ENCODE data around the gene FBN2. TPM values are rescaled to one million over a fixed set of nuclear protein-coding genes. Genes with fewer than 3 reads are reported as not detected.
"Not testable (repeated sequence)": the region's sequence is repeated elsewhere in the genome, so short reads cannot be mapped to it uniquely, and the experiment has no call there.

The FBN2 gene
- total RNA-seq, 1 donor from 2014 or later: 7.7 TPM

DNA sequence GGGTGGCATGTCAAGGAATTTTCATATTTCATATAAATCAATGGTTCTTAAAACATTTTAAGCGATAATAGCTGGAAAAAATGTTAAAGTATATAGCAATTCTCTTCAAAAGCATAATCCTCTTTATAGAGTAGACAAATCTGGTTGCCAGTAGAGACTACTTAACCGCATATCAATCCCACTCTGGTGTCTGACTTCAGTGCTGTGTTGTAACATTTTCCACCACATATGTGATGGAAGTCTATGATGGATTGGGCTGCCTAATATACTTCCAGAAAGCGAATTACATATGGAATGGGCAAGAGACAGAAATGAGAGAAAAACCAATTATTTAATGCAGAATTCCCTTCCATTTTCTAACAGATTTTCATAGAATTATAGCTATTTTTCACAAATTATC is 54.3 kb downstream of the FBN2 start:
- FAIRE-seq (no peak), DNase-seq (ENCODE audit: low spot score in 2 of 2) (no peak)

DNA sequence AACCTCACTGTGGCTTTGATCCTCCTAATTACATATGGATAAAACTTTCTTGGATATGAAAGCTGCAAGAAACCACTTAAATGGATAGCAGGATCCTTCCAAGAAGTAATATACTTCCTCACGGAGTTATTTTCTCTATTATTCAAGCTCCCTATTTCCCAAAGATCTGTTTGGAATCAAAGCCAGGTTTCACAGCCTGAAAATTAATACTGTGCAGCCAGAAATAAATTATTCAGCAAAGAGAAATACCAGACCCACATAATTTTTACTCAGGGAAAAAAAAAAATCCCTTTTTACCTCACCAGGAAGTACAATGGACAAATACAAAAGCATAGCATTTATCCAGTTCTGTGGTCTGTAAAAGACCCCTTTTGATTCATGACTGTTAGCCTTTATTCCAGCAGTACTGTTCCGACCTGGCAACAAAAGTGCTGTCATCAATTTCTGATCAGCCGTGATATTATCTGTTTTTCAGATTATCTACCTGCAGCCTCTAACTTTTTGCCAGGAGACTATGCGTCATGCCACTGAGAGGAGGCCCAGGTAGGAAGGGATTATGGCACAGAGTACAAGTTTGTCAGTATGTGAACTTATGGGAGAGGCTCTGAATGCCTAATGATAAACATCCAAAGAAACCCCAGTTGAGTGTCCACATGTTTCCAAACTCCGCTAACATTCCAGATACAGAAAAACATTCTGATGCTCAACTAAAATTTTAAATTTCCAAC is 57.0 kb downstream of the FBN2 start:
- no peak for DNase-seq (ENCODE audit: low spot score in 2 of 2)
- FAIRE-seq: no peak

DNA sequence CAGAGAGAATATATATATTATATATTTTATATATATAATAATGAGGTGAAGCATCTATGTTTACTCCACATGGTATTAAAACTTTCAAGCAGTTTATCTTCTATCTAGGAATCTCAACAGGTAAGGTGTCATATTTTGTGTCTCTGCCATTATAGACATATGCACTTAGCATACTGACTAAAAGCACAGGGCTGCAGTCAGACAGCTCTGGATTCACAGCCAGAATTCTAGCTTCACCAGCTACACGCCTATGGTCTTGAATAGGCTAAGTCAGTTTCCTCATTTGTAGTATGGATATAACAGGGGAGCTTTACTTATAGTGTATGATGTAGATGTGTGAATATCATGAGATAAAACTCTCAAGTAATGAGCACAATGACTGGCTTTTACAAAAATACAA is 57.9 kb downstream of the FBN2 start:
- DNase-seq (ENCODE audit: low spot score in 2 of 2): no peak
- no peak for FAIRE-seq

DNA sequence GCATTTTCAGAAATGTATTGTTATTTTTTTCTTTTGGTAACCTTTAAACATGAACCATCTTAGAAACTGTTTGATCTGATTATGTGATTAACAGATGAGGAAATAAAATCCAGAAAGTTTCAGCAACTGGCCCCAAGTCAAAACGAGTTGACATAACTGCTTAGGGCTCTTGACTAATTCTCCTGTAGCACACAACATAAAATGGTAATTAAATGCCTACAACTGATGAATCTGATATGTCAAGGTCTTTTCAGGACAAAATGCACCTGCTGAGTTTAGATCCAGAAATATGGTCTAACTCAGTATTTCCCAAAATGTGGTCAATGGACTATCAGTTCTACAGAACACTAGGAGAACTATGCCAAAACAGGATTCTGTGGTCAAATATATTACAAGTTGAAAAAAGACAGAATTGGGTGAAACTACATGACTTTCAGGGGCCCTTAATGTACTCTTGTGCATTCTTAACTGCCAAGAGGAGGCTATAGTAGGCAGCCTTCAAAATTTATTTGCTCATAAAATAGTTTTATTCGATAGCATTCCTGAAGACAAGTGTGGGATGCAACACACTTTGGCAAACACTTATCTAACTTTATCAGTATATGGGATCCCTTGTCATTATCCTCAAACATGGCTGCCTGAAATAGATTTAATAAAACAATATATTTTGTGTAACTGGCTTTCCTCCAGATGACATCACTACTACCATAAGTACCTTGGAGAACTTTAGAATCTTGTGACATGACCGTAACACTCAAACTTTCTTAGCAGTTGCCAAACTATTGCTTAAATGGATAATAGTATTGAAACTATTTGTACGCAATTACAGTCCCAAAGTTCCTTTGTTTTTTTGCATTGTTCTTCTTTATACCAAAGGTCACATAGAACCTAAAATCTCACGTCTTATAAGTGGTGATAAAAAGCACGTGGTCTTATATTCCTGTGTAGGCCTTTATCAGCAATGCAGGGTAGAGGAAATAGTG is 59.4 kb downstream of the FBN2 start:
- FAIRE-seq (no peak), DNase-seq (ENCODE audit: low spot score in 2 of 2) (no peak)

DNA sequence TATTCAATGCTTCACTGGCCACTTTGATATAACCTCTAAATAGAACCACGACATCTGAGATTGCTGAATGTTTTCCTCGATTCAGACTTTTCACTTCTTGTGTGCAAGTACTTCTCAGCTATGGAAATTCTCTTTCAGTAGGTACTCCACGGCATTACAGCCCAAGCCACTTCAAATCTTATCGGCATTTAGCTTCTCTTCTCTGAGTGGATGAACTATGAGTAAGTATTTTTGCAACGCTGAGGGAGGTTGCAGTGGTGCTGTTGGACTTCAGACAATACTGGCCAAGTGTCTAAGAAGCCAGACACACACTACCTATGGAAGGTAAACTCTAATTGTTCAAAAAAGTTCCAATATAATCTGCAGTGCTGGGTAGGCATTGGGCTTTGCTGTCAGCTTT is 60.1 kb downstream of the FBN2 start:
- no peak for DNase-seq (ENCODE audit: low spot score in 2 of 2)
- FAIRE-seq: no peak

DNA sequence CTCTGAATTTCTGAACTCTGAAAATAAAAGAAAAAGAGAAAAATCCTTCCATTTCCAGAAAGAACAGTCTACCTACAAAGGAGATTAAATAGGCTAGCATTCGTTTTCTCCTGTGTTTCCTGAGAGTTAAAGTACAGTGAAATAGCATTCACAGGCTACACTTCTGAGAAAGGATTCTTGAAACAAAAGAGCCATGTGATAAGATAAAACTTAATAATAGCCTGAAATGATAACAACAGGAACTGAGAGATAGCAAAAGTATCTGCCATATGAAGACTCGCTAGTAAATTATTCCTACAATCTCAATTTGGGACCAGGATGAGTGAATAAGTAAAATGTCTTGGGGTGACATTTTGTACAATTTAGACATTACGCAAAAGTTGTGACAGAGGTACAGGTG is 62.4 kb downstream of the FBN2 start:
- no peak for FAIRE-seq
- DNase-seq (ENCODE audit: low spot score in 2 of 2): no peak

DNA sequence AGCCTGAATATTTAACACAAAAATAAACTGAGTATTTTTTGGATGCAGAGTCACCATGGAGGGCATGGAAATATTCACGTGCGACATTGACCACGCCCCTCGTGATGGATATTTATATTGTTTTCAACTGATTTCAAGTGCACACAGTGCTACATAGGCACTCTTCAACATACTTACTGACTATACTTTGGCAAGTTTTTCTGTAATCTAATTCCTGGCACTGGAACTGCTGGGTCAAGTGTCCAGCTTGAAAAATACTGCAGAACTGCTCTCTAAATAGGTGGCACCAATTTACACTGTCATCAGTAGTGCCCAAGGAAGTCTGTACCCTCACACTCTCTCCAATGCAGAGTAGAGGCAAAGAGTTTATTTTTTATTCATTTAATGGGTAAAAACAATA is 65.1 kb downstream of the FBN2 start:
- DNase-seq (ENCODE audit: low spot score in 2 of 2): no peak
- no peak for FAIRE-seq

DNA sequence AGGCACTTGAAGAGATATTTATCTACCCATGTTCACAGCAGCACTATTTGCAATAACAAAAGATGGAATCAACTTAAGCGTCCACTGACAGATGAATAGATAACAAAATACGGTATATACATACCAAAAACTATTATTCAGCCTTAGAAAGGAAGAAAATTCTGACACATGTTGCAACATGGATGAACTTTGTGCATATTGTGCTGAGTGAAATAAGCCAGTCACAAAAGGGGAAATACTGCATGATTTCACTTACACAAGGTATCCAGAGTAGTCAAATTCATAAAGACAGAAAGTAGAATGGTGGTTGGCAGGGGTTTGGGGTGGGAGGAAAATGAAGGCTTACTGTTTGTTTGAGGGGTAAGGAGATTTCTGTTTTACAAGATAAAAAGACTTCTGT is 66.0 kb downstream of the FBN2 start:
- FAIRE-seq: no peak
- no peak for DNase-seq (ENCODE audit: low spot score in 2 of 2)

DNA sequence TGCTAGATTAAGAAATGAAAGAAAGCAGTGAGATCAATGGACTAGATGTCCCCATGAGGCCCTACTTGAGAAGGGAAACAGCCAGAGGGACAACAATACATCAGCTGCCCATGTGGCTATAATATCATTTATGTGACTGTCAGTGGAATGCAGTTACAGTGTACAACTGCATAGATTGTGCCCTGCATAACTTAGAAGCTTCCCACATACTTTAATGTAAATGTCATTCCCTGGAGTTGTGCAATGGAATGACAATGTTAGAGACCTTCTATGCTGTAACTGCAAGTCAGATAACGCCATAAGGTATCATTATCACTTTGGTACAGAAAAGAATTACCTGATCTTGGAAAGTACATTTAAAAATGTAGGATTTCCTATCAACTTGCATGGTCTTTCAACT is 67.4 kb downstream of the FBN2 start:
- DNase-seq (ENCODE audit: low spot score in 2 of 2): no peak
- FAIRE-seq: no peak

DNA sequence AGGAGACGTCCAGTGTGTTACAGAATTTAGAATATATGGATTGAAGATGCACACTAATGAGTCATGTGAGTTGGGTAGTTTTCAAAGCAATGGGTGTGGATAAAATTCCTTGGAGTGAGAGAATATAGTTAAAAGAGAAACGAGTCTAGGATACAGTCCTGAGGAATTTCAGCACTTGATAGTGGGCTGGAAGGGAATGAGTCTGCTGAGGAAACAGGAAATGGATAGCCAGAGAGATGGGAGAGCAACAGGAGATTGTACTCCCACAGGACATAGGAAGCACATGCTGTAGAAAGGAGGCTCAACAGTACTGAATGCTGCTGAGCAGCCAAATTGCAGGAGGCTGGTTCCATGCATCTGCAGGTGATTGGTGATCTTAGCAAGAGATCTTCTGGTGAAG is 68.1 kb downstream of the FBN2 start:
- DNase-seq (ENCODE audit: low spot score in 2 of 2) (no peak), FAIRE-seq (no peak)

DNA sequence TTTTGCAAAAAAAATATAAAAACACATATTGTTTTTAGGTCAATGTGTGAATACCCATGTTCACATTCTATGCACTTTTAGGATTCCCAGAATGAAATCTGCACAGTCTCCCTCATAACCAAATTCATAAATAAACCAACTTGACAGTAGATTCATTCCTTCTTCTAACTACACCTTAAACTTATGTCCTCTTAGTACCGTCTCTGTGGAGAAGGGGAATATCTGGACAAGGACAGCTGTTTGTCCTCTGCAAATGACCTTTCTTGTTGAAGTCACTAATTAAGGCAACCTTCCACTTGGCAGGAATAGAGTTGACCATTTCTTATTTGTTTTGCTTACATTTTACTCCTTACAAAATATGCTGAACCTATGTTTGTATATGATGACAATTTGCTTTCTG is 71.1 kb downstream of the FBN2 start:
- FAIRE-seq (no peak), DNase-seq (ENCODE audit: low spot score in 2 of 2) (no peak)

DNA sequence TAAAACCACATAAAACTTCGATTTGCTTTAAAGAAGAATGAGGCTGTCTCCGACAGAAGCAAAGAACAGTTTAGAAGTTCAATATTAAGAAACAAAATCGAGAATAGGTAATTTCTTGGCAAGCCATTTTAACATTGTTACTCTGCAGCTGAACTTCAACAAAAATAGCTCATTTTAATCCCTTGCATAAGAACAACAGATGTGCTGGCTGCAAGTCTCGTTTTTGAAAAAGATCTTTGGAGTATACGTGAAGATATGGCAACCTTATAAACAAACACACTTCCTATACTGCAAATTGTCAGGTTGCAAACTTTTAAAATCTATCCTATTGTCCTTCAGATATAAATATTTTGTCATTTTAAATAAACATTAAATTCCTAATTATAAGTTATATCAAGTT is 71.5 kb downstream of the FBN2 start:
- DNase-seq (ENCODE audit: low spot score in 2 of 2) (no peak), FAIRE-seq (no peak)

DNA sequence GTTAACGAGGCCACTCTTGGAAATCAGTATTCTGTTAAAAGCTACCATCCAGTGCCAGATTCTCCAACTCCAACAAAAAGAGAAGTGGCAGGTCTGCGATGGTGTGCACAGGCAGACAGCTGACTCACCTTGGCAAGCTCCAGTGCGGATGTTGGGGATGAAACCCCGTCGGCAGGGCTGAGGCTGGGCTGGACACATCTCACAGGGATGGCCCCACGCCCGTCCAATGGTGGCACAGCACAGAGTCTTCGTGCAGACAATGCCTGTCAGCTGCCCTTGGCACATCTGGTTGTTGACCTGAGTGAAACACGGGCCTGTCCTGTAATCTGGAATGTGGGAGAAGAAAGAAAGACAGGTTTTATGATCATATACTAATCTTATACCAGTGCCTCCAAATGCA is 73.4 kb downstream of the FBN2 start:
- FAIRE-seq (no peak), DNase-seq (ENCODE audit: low spot score in 2 of 2) (no peak)

DNA sequence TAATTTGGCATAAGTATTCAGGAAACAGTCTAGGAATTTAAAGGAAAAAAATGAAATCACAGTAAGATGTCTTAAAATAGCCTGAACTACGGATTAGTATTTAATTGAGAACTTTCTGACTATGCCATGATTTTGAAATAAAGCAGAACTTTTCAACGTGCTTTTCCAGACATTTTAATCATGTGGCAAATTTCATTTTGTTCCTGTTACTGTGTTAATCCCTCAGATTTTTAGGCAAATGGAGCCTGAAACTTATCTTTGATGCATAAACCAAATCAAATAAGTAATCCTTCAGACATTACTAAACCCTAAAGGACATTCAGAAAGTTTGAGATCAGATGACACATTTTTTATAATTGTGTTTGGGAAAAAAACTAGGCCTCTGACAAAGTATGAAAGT is 75.7 kb downstream of the FBN2 start:
- no peak for FAIRE-seq

DNA sequence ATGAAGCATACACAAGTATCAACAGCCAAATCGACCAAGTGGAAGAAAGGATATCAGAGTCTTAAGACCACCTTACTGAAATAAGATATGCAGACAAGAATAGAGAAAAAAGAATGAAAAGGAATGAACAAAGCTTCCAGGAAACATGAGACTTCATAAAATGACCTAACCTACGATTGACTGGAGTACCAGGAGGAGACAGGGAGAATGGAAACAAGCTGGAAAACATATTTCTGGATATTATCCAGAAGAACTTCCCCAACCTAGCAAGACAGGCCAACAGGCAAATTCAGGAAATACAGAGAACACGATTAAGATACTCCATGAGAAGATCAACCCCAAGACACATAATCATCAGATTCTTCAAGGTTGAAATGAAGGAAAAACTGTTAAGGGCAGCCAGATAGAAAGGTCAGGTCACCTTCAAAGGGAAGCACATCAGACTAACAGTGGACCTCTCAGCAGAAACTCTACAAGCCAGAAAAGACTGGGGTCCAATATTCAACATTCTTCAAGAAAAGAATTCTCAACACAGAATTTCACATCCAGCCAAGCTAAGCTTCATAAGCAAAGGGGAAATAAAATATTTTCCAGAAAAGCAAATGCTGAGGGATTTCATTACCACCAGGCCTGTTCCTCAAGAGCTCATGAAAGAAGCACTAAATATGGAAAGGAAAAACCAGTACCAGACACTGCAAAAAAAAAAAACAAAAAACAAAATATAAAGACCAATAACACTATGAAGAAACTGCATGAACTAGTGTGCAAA is 80.7 kb downstream of the FBN2 start:
- FAIRE-seq; DNase-seq (ENCODE audit: low spot score in 2 of 2): not testable (repeated sequence)

More for the DNA sequence above, 75.7 kb downstream of the FBN2 start:
- DNase-seq (ENCODE audit: low spot score in 2 of 2): no peak

DNA sequence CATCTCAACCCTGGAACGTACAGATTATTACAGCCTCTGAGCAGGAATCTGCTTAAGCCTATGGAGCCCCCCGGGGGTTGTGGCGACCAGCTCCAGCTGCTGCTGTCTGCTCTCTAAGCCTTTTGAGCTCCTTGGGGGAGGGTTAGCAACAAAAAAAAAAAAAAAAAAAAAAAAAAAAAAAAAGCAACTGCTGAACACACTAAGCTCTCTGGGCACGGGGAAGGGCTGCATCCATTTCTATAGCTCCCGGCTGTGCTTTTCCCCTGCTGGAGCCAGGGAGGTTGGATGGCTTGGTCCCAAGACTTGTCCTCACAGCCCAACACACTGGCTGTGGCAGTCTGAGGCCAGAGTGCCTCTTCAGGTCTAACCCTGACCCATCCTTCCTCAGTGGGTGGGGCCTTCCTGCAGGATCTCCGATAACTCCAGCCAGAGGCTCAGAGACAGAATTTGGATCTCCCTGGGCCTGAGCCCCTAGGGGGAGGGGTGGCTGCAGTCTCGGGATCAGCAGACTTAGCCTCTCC is 82.1 kb downstream of the FBN2 start:
- no peak for DNase-seq (ENCODE audit: low spot score in 2 of 2)
- no peak for FAIRE-seq

DNA sequence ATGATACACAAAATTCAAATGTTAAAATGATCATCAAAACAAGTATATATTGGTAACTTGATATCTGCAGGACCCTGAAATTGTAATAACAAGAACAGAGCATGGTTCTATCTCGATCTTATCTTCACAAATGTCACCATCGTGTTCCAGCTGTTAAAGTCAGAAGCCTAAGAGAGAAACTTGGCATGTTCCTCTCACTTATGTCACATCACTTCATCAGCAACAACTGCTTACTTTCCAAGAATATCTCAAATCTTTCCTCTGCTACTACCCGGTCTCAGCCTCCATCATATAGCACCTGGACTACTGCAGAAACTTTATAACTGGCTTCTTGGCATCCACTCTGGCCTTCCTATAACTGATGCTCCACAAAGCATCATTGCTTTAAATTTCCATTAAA is 84.9 kb downstream of the FBN2 start:
- FAIRE-seq: no peak
- no peak for DNase-seq (ENCODE audit: low spot score in 2 of 2)

DNA sequence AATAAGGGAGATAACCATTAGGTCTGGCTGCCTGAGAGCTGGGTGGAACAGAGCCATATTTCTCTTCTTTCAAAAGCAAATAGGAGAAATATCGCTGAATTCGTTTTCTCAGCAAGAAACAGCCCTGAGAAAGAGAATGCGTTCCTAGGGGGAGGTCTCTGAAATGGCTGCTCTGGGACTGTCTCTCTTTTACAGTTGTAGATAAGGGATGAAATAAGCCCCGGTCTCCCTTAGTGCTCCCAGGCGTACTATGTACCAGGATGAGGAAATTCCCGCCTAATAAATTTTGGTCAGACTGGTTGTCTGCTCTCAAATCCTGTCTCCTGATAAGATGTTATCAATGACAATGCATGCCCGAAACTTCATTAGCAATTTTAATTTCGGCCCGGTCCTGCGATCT is 90.8 kb downstream of the FBN2 start:
- FAIRE-seq; DNase-seq (ENCODE audit: low spot score in 2 of 2): not testable (repeated sequence)

DNA sequence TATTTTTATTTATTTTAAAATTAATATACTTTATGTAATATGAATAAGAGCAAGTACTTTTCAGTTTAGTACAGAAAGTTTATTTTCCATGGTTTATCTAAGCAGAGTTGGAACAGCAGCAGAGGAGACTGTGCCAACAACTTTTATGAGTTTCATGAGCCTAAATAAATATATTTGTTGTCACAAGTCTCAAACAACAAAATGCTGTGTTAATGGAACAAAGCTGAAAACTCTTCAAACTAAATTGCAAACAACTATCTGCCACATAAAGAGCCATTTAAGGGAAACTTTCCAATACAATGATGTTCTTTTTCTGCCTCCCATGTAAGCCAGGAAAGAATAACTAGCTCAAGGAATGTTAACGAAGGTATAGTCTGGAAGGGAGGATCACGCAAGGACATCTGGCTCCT is 96.1 kb downstream of the FBN2 start:
- no peak for DNase-seq (ENCODE audit: low spot score in 2 of 2)
- FAIRE-seq: no peak

DNA sequence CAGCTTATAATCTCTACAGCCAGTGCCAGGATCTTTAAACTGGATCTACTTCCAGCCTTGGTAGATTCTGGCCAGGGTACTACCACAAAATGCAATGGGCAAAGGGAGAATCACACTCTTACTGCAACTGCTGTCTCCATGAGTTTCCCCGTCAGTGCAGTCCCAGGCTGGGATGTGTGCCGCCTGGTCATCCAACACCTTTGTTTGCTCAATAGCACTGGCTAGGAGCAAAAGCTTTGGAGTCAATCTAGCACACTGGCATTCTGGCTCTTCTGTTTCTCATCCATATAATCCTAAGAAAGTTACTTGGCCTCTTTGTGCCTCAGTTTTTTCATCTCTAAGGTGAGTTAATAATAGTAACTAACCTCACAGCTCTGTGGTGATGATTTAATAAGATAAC is 96.9 kb downstream of the FBN2 start:
- DNase-seq (ENCODE audit: low spot score in 2 of 2): no peak
- no peak for FAIRE-seq

DNA sequence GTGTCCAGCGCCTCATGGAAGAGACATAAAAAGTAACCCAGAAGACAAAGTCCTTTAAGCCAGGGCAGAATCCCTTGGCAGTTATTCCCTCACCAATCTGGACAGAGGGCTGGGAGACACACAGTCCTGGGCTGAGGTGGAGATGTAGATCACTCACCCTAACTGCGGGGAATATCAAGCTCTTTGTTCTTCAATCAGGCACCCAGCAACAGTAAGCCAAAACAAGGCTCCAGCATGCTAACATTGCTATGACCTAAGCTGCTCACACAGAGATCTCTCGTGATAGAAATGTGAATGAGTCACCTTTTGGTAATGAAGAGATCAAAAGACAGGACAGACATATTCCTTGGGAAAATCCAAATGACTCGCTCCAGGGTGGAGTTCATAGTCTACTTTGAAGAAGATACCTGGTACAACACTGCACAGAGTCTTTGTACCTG is 101.3 kb downstream of the FBN2 start:
- FAIRE-seq (no peak), DNase-seq (ENCODE audit: low spot score in 2 of 2) (no peak)
